ENCODE results near the gene NKX1-1.

DNA sequence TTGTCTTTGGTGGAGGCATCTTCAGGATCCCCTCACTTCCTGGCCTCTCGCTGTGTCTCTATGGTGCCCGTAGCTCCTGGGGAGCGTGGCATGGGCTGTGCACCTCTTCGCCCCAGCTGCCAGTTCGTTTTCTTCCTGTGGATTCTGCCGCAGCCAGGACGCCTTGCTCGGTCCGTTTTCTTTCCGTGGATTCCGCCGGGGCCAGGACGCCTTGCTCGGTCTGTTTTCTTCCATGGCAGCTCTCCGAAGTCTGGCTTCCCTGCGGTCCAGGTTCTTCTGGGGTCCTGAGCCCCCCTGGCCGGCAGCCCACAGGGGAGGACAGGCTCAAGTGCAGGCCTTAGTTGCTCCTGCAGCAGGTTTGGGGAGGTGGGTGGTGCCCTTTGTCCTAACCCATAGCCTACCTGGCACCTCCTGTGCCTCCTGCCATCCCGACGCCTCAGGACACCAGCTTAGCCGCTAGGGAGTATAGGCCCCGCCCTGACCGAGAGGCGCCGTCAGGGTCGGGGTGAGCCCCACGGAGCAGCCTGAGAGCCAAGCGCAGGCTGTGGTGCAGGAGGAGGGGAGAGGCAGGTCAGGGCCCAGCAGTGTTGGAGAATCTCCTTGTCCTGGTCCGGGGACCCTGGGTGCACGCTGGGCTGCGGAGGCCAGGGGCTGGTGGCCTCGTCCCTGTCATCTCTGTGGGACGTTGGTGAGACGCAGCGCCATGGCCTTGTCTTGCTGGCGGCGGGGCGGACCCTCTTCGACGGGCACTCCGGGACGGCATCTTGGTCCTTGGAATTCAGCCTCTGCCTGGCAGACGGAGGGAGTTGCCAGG lies 32.1 kb downstream of the NKX1-1 start:
- TF ChIP-seq, protein P1, sequence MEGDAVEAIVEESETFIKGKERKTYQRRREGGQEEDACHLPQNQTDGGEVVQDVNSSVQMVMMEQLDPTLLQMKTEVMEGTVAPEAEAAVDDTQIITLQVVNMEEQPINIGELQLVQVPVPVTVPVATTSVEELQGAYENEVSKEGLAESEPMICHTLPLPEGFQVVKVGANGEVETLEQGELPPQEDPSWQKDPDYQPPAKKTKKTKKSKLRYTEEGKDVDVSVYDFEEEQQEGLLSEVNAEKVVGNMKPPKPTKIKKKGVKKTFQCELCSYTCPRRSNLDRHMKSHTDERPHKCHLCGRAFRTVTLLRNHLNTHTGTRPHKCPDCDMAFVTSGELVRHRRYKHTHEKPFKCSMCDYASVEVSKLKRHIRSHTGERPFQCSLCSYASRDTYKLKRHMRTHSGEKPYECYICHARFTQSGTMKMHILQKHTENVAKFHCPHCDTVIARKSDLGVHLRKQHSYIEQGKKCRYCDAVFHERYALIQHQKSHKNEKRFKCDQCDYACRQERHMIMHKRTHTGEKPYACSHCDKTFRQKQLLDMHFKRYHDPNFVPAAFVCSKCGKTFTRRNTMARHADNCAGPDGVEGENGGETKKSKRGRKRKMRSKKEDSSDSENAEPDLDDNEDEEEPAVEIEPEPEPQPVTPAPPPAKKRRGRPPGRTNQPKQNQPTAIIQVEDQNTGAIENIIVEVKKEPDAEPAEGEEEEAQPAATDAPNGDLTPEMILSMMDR (IDR thresholded peaks at IDR 0.05), result no peak
- no peak for TF ChIP-seq POLR2A (IDR thresholded peaks at IDR 0.05)
